Lower lobe of right lung (tissue), 2 donors: ENCODE data around the gene OSBPL3. TPM values are rescaled to one million over a fixed set of nuclear protein-coding genes. Genes with fewer than 3 reads are reported as not detected.

Experiments
- ATAC-seq, 2 donors: fragments of 200-7000 bp; cut with Tn5 transposase; one replicate each; pipeline ENCODE4 v1.9.1; 2020 to 2022; ENCODE audit warnings: mild to moderate bottlenecking in 2 of 2, moderate library complexity in 2 of 2
- DNase-seq: peaks from one replicate; pipeline ENCODE4 v3.0.0-alpha.2; 2020
- H3K27ac ChIP-seq: fragments of 200-600 bp; one replicate; pipeline ENCODE4 v1.8.0; 2022
- H3K27me3 ChIP-seq: fragments of 200-600 bp; one replicate; pipeline ENCODE4 v1.8.0; 2022; ENCODE audit warnings: low read depth
- H3K36me3 ChIP-seq: fragments of 200-600 bp; one replicate; pipeline ENCODE4 v1.8.0; 2022; ENCODE audit warnings: mild to moderate bottlenecking
- H3K4me1 ChIP-seq: fragments of 200-600 bp; one replicate; pipeline ENCODE4 v1.8.0; 2022
- H3K4me3 ChIP-seq: fragments of 200-600 bp; one replicate; pipeline ENCODE4 v1.8.0; 2022; ENCODE audit warnings: mild to moderate bottlenecking
- H3K9me3 ChIP-seq: fragments of 200-600 bp; one replicate; pipeline ENCODE4 v1.8.0; 2022
- CTCF ChIP-seq: fragments of 200-600 bp; IDR thresholded peaks from one replicate; pipeline ENCODE4 v1.8.0; 2022; ENCODE audit warnings: antibody characterized with exemption, mild to moderate bottlenecking
- intact Hi-C: fragments of 100-400 bp; cut with DNase I; formaldehyde crosslinking; loops from one replicate; pipeline ENCODE4 v1.11.0; 2022
- total RNA-seq: library from RNA; stranded (reverse); fragmentation: NEBNext Ultra II Directional; extraction: Animal tissue kit (Norgen Biotek cat#: 25700); gene quantifications from one replicate; pipeline ENCODE4 v1.2.1, GENCODE V29; 2021
- donor health status: DM: no; HTN: yes; CAD: no; lungs with severe emphysema.

OSBPL3 gene
- total RNA-seq, 1 donor from 2014 or later = 24.9 TPM

GRCh38 chr7:24972166-24972477 is 7.9 kb downstream of the OSBPL3 start:
- peaks cover 6% of the 10 kb centered on the region for H3K4me1 ChIP-seq
- H3K27ac ChIP-seq = no peak overlapping the region
- no peaks in the 10 kb centered on the region for H3K9me3 ChIP-seq
- ATAC-seq (no peak), DNase-seq (no peak)
- intact Hi-C loops = no loop called here
- no peaks in the 10 kb centered on the region for H3K36me3 ChIP-seq
- H3K27me3 ChIP-seq = no peaks in the 10 kb centered on the region
- no peak for TF ChIP-seq CTCF
- no peak overlapping the region for H3K4me3 ChIP-seq

GRCh38 chr7:24971333-24972165 is 8.4 kb downstream of the OSBPL3 start:
- no peak for DNase-seq
- H3K27me3 ChIP-seq = no peaks in the 10 kb centered on the region
- TF ChIP-seq CTCF = no peak
- intact Hi-C loops = no loop called here
- H3K4me1 ChIP-seq = peaks cover 8% of the 10 kb centered on the region
- no peaks in the 10 kb centered on the region for H3K9me3 ChIP-seq
- H3K4me3 ChIP-seq = no peak overlapping the region
- no peak overlapping the region for H3K27ac ChIP-seq
- ATAC-seq = peak; percentile 39 to 58
- H3K36me3 ChIP-seq = no peaks in the 10 kb centered on the region

GRCh38 chr7:24970676-24971075 is 9.3 kb downstream of the OSBPL3 start:
- ATAC-seq (no peak), DNase-seq (no peak)
- intact Hi-C loops = no loop called here
- Histone ChIP-seq H3K36me3 (no peaks in the 10 kb centered on the region), H3K9me3 (no peaks in the 10 kb centered on the region), H3K27me3 (no peaks in the 10 kb centered on the region), H3K27ac (no peak overlapping the region), H3K4me3 (no peak overlapping the region), H3K4me1 (peaks cover 17% of the 10 kb centered on the region)
- no peak for TF ChIP-seq CTCF

GRCh38 chr7:24968165-24968564 is 11.8 kb downstream of the OSBPL3 start:
- intact Hi-C loops = no loop called here
- H3K36me3 ChIP-seq = no peaks in the 10 kb centered on the region
- ATAC-seq (no peak), DNase-seq (no peak)
- H3K27ac ChIP-seq = no peak overlapping the region
- no peak for TF ChIP-seq CTCF
- H3K4me1 ChIP-seq = peaks cover 21% of the 10 kb centered on the region
- H3K27me3 ChIP-seq = no peaks in the 10 kb centered on the region
- no peaks in the 10 kb centered on the region for H3K9me3 ChIP-seq
- H3K4me3 ChIP-seq = no peak overlapping the region

- TF ChIP-seq CTCF = no peak
- ATAC-seq = no peak
- H3K4me3 ChIP-seq = no peak overlapping the region
- no peaks in the 10 kb centered on the region for H3K27me3 ChIP-seq
- peaks cover 22% of the 10 kb centered on the region for H3K4me1 ChIP-seq
- no peaks in the 10 kb centered on the region for H3K9me3 ChIP-seq
- no peak for DNase-seq
- intact Hi-C loops = no loop called here
- H3K36me3 ChIP-seq = no peaks in the 10 kb centered on the region
- H3K27ac ChIP-seq = no peak overlapping the region
Observed at GRCh38 chr7:24967696-24968095, 12.3 kb downstream of the OSBPL3 start.
